Chondrocyte (in vitro differentiated cells): Measurements from ENCODE around the gene CLCA2. TPM values are rescaled to one million over a fixed set of nuclear protein-coding genes. Genes with fewer than 3 reads are reported as not detected.

Experiments used
- DNase-seq: peaks from one replicate; pipeline ENCODE4 v3.0.0; 2021; ENCODE audit warnings: mixed read lengths, low spot score
- H3K27ac Mint-ChIP-seq: one replicate; pipeline ENCODE4 v1.8.0; 2021; ENCODE audit warnings: mild to moderate bottlenecking, moderate library complexity, mixed read lengths; ENCODE audit not compliant: unreplicated experiment
- H3K27me3 Mint-ChIP-seq: 2 replicates; pipeline ENCODE4 v1.8.0; 2021; ENCODE audit warnings: low read depth, mixed read lengths
- H3K36me3 Mint-ChIP-seq: 2 replicates; pipeline ENCODE4 v1.8.0; 2021; ENCODE audit warnings: low read depth, mixed read lengths
- H3K4me1 Mint-ChIP-seq: 2 replicates; pipeline ENCODE4 v1.8.0; 2021; ENCODE audit warnings: low read depth, mild to moderate bottlenecking, mixed read lengths
- H3K4me3 Mint-ChIP-seq: one replicate; pipeline ENCODE4 v1.8.0; 2021; ENCODE audit warnings: mild to moderate bottlenecking, moderate library complexity, mixed read lengths; ENCODE audit not compliant: unreplicated experiment
- H3K9me3 Mint-ChIP-seq: 2 replicates; pipeline ENCODE4 v1.8.0; 2021; ENCODE audit warnings: low read depth, mixed read lengths
- CTCF ChIP-seq: fragments of 200-600 bp; sonication (generic); IDR thresholded peaks from 2 replicates; pipeline ENCODE4 v1.5.0; 2021; ENCODE audit warnings: antibody characterized with exemption, mild to moderate bottlenecking, moderate library complexity
- total RNA-seq: library from RNA; stranded (reverse); gene quantifications from 3 replicates; pipeline ENCODE4 v1.2.1, GENCODE V29; 2021

Gene CLCA2
- total RNA-seq, 1 donor from 2014 or later, result not detected

DNA sequence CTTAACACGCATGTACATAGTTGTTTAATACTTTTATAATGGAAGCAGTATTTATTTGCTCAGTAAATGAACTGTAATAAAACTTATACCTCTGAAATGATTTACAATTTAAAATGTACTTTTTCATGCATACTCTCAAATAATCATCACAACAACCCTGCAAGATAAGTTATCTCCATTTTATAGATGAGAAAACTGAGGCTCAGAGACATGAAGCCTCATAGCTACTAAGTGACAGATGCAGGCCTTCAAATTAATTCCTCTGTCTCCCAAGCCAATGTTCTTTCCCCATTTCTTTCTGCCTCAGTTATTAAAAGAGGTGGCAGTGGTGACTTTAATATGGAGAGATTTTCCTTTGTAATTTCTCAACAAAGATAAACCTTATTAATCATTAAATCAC is 25.1 kb downstream of the CLCA2 start:
- no peaks in the 10 kb centered on the region for H3K36me3 Mint-ChIP-seq
- no peaks in the 10 kb centered on the region for H3K27me3 Mint-ChIP-seq
- no peaks in the 10 kb centered on the region for H3K9me3 Mint-ChIP-seq
- H3K27ac Mint-ChIP-seq, result no peak overlapping the region
- no peak for TF ChIP-seq CTCF
- H3K4me1 Mint-ChIP-seq, result peaks cover 5% of the 10 kb centered on the region
- H3K4me3 Mint-ChIP-seq, result no peak overlapping the region
- no peak for DNase-seq

- Mint-ChIP-seq H3K9me3 (no peaks in the 10 kb centered on the region), H3K27me3 (no peaks in the 10 kb centered on the region), H3K36me3 (no peaks in the 10 kb centered on the region), H3K27ac (no peak overlapping the region), H3K4me1 (peaks cover 5% of the 10 kb centered on the region), H3K4me3 (no peak overlapping the region)
- no peak for DNase-seq
- no peak for TF ChIP-seq CTCF
These were observed 26.9 kb downstream of the CLCA2 start for GRCh38 chr1:86450847-86451246.

- TF ChIP-seq CTCF, result no peak
- no peak for DNase-seq
- no peak overlapping the region for H3K27ac Mint-ChIP-seq
- no peaks in the 10 kb centered on the region for H3K36me3 Mint-ChIP-seq
- H3K4me1 Mint-ChIP-seq, result peaks cover 2% of the 10 kb centered on the region
- H3K27me3 Mint-ChIP-seq, result peaks cover 2% of the 10 kb centered on the region
- no peak overlapping the region for H3K4me3 Mint-ChIP-seq
- H3K9me3 Mint-ChIP-seq, result no peaks in the 10 kb centered on the region
These were observed 29.7 kb downstream of the CLCA2 start for GRCh38 chr1:86453664-86454063.

- Mint-ChIP-seq H3K9me3 (no peaks in the 10 kb centered on the region), H3K27me3 (peaks cover 2% of the 10 kb centered on the region), H3K4me3 (no peak overlapping the region), H3K4me1 (peaks cover 2% of the 10 kb centered on the region), H3K36me3 (no peaks in the 10 kb centered on the region), H3K27ac (no peak overlapping the region)
- no peak for DNase-seq
- no peak for TF ChIP-seq CTCF
These were observed 31.1 kb downstream of the CLCA2 start for GRCh38 chr1:86455073-86455472.

DNA sequence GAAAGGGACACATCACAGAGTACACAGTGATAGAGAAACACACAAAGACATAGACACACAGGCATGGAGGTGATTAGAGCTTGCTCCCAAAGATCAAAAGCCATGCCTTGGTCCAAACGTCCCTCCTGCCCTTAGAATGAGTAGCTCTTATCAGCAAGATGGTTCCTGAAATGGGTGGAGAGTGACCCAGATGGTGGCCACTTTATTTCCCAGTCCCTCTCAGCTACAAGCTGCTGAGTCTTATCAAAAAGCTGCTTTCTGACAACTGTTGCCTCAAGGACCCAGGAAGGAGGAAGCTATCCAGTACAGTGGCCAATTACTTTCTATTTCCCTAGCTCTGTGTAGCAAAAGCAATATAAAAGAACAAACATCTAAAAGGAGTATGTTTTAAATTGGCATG is 37.0 kb downstream of the CLCA2 start:
- no peak overlapping the region for H3K4me3 Mint-ChIP-seq
- no peak overlapping the region for H3K27ac Mint-ChIP-seq
- no peaks in the 10 kb centered on the region for H3K4me1 Mint-ChIP-seq
- DNase-seq, result no peak
- H3K36me3 Mint-ChIP-seq, result no peaks in the 10 kb centered on the region
- no peaks in the 10 kb centered on the region for H3K9me3 Mint-ChIP-seq
- peaks cover 2% of the 10 kb centered on the region for H3K27me3 Mint-ChIP-seq
- no peak for TF ChIP-seq CTCF
